IMR-90 (cell line): ENCODE data around the gene TMEM161A.

Experiments used
- BHLHE40 ChIP-seq: fragments of 150-350 bp; IDR thresholded peaks from 2 replicates; pipeline ENCODE4 v1.6.1; 2016; ENCODE audit warnings: mild to moderate bottlenecking, low read depth, low read length
- FOS ChIP-seq: fragments of 150-350 bp; IDR thresholded peaks from 2 replicates; pipeline ENCODE4 v1.6.1; 2016; ENCODE audit warnings: low read depth, low read length
- MAFK ChIP-seq: IDR thresholded peaks from 2 replicates; pipeline ENCODE4 v1.6.1; 2012; ENCODE audit warnings: low read depth, low read length, improper control_type of control experiment
- MXI1 ChIP-seq: IDR thresholded peaks from 2 replicates; pipeline ENCODE4 v1.6.1; 2012; ENCODE audit warnings: low read depth, mild to moderate bottlenecking, low read length, moderate library complexity, borderline replicate concordance
- POLR2A ChIP-seq: IDR thresholded peaks from 2 replicates; pipeline ENCODE4 v1.6.1; 2012; ENCODE audit warnings: mild to moderate bottlenecking, low read depth, low read length
- RAD21 ChIP-seq: IDR thresholded peaks from 2 replicates; pipeline ENCODE4 v1.6.1; 2012; ENCODE audit warnings: low read length, improper control_type of control experiment
- RFX5 ChIP-seq: IDR thresholded peaks from 2 replicates; pipeline ENCODE4 v1.8.0; 2012; ENCODE audit warnings: low read depth, mild to moderate bottlenecking, low read length, moderate library complexity
- USF2 ChIP-seq: fragments of 150-350 bp; IDR thresholded peaks from 2 replicates; pipeline ENCODE4 v1.6.1; 2017; ENCODE audit warnings: mild to moderate bottlenecking, antibody characterized with exemption, low read length, low read depth
- TF ChIP-seq, protein P1 (sequence below): conservative IDR thresholded peaks from 2 replicates; pipeline ENCODE4 v1.5.1; 2012; ENCODE audit warnings: mild to moderate bottlenecking, low read depth, low read length, improper control_type of control experiment

GRCh38 chr19:19111967-19112580 lies 26.2 kb downstream of the TMEM161A start:
- TF ChIP-seq USF2 (no peak), RFX5 (no peak), MXI1 (no peak), BHLHE40 (no peak), POLR2A (no peak), MAFK (no peak), FOS (no peak), RAD21 (no peak)
- TF ChIP-seq, protein P1, sequence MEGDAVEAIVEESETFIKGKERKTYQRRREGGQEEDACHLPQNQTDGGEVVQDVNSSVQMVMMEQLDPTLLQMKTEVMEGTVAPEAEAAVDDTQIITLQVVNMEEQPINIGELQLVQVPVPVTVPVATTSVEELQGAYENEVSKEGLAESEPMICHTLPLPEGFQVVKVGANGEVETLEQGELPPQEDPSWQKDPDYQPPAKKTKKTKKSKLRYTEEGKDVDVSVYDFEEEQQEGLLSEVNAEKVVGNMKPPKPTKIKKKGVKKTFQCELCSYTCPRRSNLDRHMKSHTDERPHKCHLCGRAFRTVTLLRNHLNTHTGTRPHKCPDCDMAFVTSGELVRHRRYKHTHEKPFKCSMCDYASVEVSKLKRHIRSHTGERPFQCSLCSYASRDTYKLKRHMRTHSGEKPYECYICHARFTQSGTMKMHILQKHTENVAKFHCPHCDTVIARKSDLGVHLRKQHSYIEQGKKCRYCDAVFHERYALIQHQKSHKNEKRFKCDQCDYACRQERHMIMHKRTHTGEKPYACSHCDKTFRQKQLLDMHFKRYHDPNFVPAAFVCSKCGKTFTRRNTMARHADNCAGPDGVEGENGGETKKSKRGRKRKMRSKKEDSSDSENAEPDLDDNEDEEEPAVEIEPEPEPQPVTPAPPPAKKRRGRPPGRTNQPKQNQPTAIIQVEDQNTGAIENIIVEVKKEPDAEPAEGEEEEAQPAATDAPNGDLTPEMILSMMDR = no peak
